Measurements from ENCODE around the gene FRMD4A.

DNA sequence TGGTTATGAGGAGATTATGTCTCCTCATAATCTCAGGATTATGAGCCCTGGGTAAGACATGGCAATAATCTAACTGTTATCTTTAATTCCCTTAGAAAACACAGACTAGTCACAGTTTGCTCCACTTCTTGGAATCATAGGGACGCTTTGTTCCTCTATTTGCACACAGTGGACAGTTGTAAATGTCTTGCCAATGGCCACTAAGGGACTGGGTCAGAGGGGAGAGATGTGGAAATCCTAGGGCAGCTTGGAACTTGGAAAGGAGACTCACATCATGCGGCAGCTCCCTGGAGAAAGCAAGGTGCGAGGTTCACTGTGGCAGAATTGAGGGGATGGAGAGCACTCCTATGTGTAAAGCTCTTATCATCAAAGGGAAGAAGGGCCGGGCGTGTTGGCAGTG is 477.9 kb downstream of the FRMD4A start:
- TF ChIP-seq, protein P1, sequence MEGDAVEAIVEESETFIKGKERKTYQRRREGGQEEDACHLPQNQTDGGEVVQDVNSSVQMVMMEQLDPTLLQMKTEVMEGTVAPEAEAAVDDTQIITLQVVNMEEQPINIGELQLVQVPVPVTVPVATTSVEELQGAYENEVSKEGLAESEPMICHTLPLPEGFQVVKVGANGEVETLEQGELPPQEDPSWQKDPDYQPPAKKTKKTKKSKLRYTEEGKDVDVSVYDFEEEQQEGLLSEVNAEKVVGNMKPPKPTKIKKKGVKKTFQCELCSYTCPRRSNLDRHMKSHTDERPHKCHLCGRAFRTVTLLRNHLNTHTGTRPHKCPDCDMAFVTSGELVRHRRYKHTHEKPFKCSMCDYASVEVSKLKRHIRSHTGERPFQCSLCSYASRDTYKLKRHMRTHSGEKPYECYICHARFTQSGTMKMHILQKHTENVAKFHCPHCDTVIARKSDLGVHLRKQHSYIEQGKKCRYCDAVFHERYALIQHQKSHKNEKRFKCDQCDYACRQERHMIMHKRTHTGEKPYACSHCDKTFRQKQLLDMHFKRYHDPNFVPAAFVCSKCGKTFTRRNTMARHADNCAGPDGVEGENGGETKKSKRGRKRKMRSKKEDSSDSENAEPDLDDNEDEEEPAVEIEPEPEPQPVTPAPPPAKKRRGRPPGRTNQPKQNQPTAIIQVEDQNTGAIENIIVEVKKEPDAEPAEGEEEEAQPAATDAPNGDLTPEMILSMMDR (IDR thresholded peaks at IDR 0.05; ENCODE audit: low read depth, low read length), result no peak
- TF ChIP-seq, protein P2, sequence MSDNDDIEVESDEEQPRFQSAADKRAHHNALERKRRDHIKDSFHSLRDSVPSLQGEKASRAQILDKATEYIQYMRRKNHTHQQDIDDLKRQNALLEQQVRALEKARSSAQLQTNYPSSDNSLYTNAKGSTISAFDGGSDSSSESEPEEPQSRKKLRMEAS (IDR thresholded peaks at IDR 0.05; ENCODE audit: low read depth, low read length), result no peak
- TF ChIP-seq POLR2A (IDR thresholded peaks at IDR 0.05; ENCODE audit: extremely low read depth, insufficient read length), result no peak
- TF ChIP-seq MYC (IDR thresholded peaks at IDR 0.05; ENCODE audit: low read depth, low read length), result no peak

Data from NB4 (cell line).